Epidermal melanocyte (primary cell): ENCODE data around the gene SNRNP200.
A peak's percentile ranks its signal among the peaks of the same experiment; 100 is the strongest.
"Not testable (repeated sequence)": the region's sequence is repeated elsewhere in the genome, so short reads cannot be mapped to it uniquely, and the experiment has no call there.

Experiments used
- DNase-seq: peaks from one replicate; pipeline ENCODE4 v3.0.0; 2011; ENCODE audit warnings: low spot score; ENCODE audit not compliant: insufficient read length

The SNRNP200 gene

DNA sequence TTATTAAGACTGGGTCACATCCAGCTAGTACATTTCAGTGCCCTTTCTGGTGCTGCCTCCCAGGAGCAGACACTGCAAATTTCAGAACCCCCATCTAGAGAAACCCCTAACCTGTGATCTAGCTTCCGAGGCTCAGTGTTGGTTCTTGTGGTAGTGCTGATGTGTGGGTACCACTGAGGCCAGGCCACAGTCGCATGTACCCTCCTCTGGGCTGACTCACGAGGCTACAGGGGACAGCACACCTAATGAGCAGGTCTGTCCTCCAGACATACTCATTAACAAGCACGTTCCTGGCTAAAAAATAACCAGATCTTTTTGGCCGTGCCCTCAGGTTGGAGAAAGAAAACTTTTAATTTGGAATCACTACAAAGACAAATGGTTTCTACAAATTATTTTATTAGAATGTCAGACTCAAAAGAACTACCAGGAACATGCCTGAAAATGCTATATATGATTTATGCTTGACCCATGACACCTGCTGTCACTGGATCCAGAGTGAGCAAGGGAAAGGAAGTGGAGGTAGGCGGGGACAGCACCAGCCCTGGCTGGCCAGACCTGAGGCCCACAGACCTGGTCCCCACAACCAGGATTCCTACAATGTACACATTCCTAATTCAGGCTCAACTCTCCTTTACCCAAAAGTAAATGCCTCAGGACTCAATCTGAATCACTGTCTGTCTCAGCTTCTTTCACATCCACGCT, 30.8 kb downstream of the SNRNP200 start:
- no peak for DNase-seq

DNA sequence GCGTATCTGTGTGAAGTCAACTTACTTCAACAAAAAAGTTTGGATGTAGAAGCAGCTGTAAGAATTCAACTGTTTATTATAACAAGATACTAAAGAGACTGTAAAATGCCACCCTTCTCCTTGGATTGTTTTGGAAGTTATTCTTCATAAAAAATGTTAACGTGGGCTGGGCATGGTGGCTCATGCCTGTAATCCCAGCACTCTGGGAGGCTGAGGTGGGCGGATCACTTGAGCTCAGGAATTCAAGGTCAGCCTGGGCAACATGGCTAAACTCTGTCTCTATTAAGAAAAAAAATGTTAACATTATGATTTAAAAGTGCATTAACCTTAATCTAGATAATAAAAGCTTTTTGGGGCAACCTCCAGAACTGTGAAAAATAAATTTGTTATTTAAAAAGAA, 31.6 kb downstream of the SNRNP200 start:
- no peak for DNase-seq

DNA sequence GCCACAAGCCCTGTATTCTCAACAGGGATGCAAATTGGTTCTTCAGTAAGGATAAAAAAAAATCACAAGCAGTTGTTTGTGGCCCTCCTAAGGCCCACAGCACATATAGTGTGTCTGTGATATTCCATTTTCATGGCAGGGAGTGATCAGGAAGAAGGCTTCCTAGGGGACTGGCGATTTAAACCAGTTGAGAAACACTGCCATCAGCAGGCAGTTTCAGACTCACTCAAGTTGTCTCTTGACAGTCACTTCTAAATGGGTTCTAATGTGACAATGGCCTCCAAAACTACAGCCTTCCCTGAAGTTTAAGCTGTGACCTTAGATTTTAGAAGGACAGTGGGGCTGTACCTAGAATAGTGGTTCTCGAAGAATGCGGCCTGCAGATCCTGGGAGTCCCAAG, 33.4 kb downstream of the SNRNP200 start:
- DNase-seq = no peak

- no peak for DNase-seq
These were observed 38.0 kb downstream of the SNRNP200 start for GRCh38 chr2:96267159-96267971.

GRCh38 chr2:96265840-96266679, 39.3 kb downstream of the SNRNP200 start, which contains the start of the genes CIAO1 and TMEM127:
TSS of gene CIAO1 (plus strand) at chr2:96266225. CDS start at chr2:96266351, 126 bp downstream.
TSS of gene TMEM127 (minus strand) at chr2:96265997. CDS start at chr2:96265381, 616 bp downstream.
- peak; percentile 95 for DNase-seq

GRCh38 chr2:96265349-96265839, 40.0 kb downstream of the SNRNP200 start:
- DNase-seq = no peak

DNA sequence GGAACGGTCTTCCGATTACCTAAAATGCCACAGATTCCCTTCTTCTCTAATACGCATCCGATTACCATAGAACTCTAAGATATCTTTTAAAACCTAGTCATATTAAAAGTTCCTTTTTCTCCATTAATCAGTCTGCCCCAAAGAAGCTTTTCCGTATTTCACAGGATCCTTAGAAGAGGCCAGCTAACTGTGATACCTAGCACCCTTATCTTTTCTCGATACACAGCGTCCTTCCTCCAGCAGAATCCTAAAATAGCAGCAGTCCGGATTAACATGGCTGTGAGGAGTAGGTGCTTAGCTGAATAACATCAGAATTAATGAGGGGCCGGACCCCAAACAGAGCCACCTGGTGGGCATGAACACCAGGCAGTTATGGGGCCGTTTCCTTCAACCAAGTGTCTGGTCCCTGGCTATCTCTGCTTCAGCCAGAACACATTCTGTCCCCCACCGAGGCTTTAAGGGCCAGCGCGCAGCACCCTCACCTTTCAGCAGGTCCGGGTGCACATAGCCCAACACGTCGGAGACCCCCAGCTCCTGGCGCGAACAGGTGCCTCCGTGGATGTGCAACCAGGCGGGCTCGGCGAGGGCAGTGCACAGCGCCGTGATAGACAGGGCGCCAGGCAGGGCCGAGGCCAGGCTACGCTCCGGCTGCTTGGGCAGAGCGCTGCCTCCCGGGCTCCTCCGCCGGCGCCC, 40.5 kb downstream of the SNRNP200 start:
- peak; percentile 41 for DNase-seq

GRCh38 chr2:96264086-96264485, 41.3 kb downstream of the SNRNP200 start:
- DNase-seq = no peak

GRCh38 chr2:96262306-96262705, 43.0 kb downstream of the SNRNP200 start:
- DNase-seq = no peak

DNA sequence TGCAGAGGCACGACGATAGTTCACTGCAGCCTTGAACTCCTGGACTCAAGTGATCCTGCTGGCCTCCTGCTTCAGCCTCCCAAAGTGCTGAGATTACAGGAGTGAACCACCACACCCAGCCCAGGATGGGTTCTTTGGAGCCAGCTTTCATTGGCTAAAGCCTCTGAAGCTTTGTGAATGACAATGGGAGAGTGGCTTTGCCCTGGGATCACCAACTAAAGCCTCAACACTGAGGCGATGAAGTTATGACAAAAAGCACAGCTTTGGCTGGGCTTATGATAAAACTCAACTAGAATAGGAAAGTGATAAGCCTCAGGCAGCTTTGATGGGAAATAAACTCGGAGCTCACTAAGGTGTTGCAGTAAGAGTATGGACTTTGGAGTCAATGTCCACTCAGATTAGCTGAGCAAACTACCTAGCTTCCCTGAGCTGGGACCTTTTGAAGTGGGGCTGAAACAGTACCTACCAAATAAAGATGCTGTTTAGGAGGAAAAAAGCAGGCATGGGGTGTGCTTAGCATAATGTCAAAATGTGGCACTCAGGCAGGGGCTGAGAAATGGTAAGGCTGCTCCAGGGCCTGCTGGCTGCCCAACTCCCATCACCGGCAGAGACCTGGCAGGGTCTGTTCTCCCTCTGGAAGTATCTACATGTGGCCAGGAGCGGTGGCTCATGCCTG, 43.9 kb downstream of the SNRNP200 start:
- no peak for DNase-seq

GRCh38 chr2:96260387-96261260, 44.7 kb downstream of the SNRNP200 start:
- DNase-seq = peak; percentile 69

GRCh38 chr2:96259497-96259921, 45.8 kb downstream of the SNRNP200 start:
- no peak for DNase-seq

DNA sequence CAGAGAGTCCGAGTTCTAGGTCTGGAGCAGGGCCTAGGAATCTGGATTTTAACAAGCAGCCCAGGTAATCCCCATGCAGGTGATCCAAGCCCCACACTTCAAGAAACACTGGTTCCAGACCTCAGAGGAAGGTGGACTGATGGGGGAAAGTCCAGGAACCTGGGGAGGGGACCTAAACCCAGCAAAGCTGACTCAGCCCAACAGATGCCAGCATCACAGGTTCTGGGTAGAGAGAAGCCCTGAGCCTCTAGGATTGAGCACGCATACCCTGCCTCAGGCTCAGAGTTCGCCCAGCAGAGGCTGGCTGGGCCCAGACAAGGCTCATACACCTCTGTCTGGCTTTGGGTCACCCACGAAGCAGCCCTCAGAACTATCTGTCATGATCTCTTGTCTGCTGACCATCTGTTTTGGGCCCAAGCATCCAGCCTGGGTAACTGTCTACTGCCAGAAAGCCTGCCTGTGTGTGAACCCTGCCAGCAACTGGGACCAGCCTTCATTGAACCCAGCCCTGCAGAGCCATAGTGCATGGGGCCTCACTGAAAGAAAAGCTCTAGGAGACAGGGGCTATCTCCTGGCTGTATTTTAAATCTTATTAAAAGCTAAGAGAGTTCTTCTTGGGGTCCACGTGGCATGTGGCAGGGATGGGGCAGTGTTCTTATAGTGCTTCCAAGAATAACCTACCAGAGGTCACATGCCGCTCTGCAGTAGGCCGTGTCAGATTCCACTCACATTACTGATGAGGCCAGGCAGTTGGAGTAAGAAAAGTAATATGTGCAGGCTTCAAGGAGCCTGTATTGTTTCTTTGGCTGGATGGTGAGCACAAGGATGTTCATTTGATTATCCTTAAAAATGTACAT, 47.0 kb downstream of the SNRNP200 start:
- DNase-seq = no peak

- DNase-seq = not testable (repeated sequence)
These were observed 47.6 kb downstream of the SNRNP200 start for GRCh38 chr2:96257744-96258143.

GRCh38 chr2:96256611-96257113, 48.7 kb downstream of the SNRNP200 start:
- DNase-seq = no peak

GRCh38 chr2:96254571-96254970, 50.8 kb downstream of the SNRNP200 start:
- DNase-seq = no peak

DNA sequence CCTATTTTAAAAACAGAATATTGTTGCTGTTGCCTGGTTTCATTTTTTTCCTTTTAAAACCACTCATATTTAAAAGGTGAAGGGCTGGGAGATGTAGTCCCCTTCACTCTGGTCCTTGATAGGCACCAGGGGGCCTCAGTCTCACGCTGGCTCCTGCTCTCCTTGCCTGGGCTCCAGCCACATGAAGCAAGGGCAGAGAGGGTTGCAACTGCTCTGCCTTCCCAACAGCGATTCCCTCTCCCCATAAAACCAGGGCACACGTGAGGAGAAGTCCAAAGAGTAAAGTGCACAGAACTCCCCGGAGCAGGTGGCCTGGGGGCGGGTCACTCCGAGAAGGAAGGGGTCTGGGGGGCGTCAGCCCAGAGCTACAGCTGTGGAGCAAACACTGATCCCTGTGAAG, 52.3 kb downstream of the SNRNP200 start:
- no peak for DNase-seq

DNA sequence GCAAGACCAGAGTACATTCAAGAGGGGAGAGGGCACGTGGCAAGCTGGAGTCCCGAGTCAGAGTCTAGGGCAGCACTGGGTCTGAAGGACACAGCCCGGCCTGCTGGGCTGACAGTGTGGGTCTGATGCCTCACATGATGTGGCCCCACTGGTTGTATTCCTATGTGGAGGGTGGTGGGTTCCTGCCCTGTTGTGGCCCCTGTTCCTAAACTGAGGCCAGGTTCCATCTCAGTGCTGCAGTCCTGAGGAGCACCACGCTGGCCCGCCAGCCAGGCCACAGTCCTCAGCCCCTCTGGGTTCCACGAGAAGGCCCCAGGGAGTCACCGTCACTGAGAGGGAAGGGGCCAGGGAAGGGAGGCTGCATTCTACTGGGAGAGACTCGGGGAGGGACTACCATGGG, 52.8 kb downstream of the SNRNP200 start:
- DNase-seq = no peak
